Subcutaneous adipose tissue (tissue), 4 donors: ENCODE measurements around the gene TNFRSF4. TPM values are rescaled to one million over a fixed set of nuclear protein-coding genes. Genes with fewer than 3 reads are reported as not detected.

Experiments used
- total RNA-seq, 4 donors: library from RNA; depleted of rRNA; stranded (reverse); fragments of >200 nt; gene quantifications; one replicate each; pipeline ENCODE4 v1.1.0, GENCODE V29; 2016
- TF ChIP-seq, protein P1 (sequence below): fragments of 450-650 bp; IDR thresholded peaks from one replicate; pipeline ENCODE4 v1.5.1; 2016; ENCODE audit warnings: low read depth, mild to moderate bottlenecking, control low read depth, antibody characterized with exemption, moderate library complexity

Gene TNFRSF4
- total RNA-seq, 4 donors from 2014 or later: 0.68 to 4.7 (median 1.6) TPM; not detected in 1

DNA sequence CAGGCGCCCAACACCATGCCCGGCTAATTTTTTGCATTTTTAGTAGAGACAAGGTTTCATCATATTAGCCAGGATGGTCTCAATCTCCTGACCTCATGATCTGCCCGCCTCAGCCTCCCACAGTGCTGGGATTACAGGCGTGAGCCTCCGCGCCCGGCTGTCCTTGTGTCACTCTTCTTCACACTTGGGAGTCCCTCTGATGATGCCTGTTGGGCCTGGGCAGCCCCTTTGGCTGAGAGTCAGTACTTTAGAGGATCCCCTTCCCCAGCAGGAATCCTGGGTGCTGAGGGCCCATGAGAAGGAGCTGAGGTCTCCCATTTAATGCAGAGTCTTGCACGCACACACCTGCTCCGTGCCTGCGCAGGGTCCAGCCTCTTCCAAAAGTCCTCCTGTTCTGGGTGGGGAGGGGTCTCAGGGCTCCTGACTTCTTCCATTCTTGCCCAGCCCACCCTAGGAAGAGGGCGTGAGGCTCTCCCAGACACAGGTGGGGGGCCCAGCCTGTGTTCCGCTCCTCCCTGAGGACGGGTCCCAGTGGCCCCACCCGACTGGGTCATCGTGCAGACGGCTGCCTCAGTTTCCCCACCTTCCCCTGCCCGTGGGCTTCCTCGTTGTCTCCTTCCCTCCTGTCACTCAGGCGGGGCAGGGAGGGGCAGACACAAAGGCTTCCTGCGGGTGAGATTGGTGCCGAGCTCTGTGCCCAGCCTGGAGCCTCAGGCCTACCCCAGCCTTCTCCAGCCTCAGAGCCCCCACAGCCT, 36.3 kb downstream of the TNFRSF4 start:
- TF ChIP-seq, protein P1, sequence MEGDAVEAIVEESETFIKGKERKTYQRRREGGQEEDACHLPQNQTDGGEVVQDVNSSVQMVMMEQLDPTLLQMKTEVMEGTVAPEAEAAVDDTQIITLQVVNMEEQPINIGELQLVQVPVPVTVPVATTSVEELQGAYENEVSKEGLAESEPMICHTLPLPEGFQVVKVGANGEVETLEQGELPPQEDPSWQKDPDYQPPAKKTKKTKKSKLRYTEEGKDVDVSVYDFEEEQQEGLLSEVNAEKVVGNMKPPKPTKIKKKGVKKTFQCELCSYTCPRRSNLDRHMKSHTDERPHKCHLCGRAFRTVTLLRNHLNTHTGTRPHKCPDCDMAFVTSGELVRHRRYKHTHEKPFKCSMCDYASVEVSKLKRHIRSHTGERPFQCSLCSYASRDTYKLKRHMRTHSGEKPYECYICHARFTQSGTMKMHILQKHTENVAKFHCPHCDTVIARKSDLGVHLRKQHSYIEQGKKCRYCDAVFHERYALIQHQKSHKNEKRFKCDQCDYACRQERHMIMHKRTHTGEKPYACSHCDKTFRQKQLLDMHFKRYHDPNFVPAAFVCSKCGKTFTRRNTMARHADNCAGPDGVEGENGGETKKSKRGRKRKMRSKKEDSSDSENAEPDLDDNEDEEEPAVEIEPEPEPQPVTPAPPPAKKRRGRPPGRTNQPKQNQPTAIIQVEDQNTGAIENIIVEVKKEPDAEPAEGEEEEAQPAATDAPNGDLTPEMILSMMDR: no peak

DNA sequence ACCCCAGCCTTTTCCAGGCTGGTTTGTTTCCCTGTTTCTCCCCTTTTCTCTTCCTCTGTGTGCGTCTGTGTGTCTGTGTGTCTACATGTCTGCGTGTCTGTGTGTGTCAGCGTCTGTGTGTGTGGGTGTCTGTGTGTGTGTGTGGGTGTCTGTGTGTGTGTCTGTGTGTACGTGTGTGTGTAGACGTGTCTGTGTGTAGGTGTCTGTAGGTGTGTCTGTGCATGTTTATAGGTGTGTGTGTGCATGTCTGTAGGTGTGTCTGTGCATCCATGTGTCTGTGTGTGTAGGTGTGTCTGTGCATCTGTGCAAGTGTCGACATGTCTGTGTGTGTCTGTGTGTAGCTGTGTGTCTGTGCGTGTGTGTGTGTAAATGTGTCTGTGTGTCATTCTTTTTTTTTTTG, 37.0 kb downstream of the TNFRSF4 start:
- TF ChIP-seq, protein P1: no peak

DNA sequence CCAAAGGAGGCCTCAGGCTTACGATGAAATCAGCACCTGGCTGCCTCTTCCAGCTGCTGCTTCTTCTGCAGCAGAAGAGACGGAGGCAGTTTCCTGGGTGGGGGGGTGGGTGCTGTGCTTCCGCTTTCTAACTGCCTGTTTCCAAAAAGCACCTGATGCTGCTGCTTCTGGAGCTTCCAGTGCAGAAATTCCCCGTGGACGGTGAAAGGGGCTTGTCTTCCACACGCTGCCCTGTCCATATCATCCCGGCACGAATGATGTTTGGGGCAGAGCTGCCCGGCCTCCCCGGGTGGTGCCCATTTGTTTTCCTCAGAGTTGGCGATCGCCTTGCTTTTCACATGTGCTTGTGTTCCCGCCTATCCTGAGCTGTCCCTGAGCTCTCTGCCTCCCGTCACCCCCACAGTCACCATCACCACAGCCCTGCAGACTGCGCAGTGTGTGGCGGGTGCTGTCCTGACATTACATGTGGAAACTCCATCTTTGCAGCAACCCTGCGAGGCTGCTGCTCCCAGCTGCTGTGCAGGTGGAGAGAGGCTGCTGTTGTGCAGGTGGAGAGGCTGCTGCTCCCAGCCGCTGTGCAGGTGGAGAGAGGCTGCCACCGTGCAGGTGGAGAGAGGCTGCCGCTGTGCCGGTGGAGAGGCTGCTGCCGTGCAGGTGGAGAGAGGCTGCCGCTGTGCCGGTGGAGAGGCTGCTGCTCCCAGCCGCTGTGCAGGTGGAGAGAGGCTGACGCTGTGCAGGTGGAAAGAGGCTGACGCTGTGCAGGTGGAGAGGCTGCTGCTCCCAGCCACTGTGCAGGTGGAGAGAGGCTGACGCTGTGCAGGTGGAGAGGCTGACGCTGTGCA, 38.5 kb downstream of the TNFRSF4 start:
- TF ChIP-seq, protein P1: no peak

DNA sequence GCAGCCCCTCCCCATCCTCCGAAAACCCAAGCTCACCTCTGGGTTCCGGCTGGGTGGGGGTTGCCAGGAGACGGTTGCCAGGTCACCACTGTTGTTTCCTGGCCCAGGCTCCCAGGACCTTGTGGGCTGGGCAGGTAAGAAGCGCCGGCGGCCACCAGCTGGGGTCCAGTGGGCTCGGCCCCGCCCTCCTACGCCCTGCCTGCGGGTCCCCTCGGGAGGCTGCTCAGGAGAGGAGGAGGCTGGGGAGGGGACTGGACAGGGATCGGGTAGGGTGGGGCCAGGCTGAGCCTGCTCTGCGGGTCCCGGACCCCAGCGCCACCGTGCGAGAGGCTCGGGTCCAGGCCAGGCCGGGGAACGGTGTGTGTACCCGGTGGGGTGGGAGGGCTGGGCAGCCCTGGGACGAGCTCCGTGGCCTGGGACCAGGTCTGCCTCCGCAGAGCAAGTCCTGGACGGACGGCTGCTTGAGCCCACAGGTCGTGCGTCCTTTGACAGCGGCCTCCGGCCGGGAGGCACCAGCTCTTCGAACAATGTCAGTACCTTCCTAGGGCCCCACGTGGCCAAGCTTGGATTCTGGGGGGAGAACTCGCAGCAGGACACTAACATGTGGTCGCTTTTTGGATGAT, 40.0 kb downstream of the TNFRSF4 start, which contains the start of gene TTLL10:
Gene TTLL10 (plus strand): TSS at position 88 of the 623 bp plus-strand sequence. CDS start 5,336 bp downstream, outside the sequence.
- TF ChIP-seq, protein P1: no peak

DNA sequence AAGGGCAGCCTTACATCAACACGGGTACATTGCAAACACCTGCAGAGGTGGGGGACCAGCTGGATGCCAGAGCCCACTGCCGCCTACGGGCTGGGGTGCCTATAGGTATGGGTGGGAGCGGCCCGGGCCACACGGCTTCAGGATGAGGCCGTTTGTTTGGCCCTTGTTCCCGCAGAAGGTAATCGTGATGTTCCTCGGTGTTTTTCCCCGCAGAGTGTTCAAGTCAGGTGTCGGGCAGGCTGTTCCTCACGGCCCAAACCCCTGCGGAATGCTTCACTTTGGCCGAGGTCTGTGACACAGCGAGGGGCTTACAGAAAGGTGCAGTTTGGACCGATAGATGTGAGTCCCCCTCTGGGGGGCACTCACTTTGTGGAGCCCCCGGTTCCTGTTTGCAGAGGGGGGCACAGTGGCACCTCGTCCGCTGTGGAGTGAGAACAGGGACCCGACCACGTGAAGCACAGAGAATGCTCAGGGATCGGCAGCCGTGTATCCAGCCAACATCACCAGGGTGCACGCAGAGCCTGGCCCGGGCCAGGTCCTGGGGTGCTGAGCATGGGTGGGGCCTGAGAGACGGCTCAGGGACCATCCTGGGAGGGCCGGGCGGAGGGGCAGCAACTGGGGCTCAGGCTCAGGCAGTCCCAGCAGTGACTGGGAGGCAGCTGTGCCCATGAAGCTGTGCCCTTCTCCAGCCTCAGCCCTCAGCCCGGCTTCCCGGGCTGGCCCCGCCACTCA, 40.7 kb downstream of the TNFRSF4 start:
- TF ChIP-seq, protein P1: no peak

DNA sequence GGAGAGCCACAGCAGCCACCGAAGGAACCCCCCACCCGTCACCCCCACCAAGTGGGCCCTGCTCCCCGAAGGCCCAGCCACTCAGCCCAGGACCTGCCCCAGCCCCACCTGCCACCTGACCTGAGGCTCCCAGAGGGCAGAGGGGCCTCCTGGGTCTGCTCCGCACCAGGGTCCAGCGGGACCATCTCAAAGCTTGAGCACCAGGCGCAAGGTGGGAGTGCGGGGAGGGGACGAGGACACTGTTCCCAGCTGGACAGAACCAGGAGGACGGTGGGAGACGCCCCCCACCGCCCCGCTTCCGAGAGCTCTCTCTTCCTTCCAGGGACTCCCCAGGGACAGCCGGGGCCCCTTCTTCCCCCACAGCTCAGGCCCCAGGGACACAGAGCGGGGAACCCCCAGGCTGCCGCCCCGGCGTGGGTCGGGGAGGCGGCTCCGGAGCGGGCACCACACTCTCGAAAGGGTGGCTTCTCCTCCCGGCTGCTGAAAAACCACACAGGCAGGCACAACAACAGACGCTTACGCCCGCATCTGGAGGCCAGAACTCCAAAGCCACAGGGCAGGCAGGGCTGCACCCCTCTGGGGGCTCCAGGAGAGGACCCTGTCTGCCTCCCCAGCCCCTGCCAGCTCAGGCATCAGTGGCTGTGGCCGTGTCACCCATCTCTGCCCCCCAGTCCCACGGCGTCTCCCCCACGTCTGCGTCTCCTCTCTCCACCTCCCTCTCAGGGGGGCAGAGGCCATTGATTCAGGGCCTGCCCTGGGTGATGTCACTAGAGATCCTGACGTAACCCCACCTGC, 42.2 kb downstream of the TNFRSF4 start:
- TF ChIP-seq, protein P1: no peak
